ENCODE data around the gene KRT16. TPM values are rescaled to one million over a fixed set of nuclear protein-coding genes. Genes with fewer than 3 reads are reported as not detected.

Gene KRT16
- total and polyA plus RNA-seq, 2 of the 8 experiments (the other 6 are each of a cell fraction or from before 2014, with no cell fraction given): not detected

DNA sequence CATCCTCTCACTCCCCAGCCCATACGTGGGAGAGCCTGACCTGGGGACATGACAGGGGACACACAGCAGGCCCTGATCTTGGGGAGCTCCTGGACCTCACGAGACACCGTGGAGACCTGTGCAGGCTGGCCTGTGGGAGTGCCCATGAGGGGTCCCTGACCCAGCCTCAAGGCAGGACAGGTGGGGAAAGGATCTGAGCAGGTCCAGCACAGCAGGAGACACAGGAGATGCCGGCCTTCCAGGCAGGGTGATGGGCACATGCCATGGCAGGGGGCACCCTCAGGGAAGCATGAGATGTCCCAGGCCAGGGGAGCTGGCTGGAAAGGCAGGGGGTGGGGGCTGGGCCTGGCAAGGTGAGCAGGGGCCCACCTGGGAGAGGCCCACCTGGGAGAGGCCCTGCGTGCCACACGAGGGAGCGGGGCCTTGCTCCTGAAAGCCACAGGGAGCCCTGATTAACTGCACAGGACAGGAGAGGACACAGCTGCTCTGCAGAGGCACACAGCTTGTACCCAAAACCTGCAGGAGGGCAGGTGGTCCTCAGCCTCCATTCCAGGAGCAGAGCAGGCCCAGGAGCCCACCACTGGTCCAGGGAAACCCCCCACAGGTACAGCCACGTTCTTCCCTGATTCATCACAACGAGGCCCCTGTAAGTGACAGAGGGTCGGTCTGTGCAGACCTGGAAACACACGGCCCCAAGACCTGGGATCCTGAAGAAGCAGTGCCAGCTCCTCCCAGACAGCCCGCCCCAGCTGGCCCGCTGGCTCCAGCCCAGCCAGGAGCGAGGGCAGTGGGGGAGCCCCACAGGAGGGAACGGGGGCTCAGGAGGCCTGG is 38.4 kb upstream of the KRT16 start (continued):
- TF ChIP-seq NANOG (IDR thresholded peaks at IDR 0.05; ENCODE audit: insufficient read depth, low read depth, low read length, poor library complexity, severe bottlenecking) (no peak), GTF2F1 (IDR thresholded peaks at IDR 0.05; ENCODE audit: borderline replicate concordance, low read depth, low read length) (no peak), MAFK (IDR thresholded peaks at IDR 0.05; ENCODE audit: low read depth, low read length) (no peak), CHD2 (IDR thresholded peaks at IDR 0.05; ENCODE audit: low read length) (no peak), RBBP5 (IDR thresholded peaks at IDR 0.05; ENCODE audit: borderline replicate concordance, low read depth, low read length) (no peak), ZNF274 (IDR thresholded peaks at IDR 0.05; ENCODE audit: borderline replicate concordance, extremely low read depth, low read length) (no peak), SIX5 (IDR thresholded peaks at IDR 0.05; ENCODE audit: low read depth, low read length) (no peak), CHD1 (IDR thresholded peaks at IDR 0.05; ENCODE audit: low read depth, low read length) (no peak), CTBP2 (IDR thresholded peaks at IDR 0.05; ENCODE audit: borderline replicate concordance, insufficient read depth, insufficient read length, low read length) (no peak), CBX8 (IDR thresholded peaks at IDR 0.05; ENCODE audit: borderline replicate concordance, low read depth, low read length) (no peak), YY1 (IDR thresholded peaks at IDR 0.05; ENCODE audit: low read depth, low read length) (no peak)

All from H1 (cell line).